HG03575 (cell line): Measurements from ENCODE around the gene APEX2.
"Not testable (repeated sequence)": the region's sequence is repeated elsewhere in the genome, so short reads cannot be mapped to it uniquely, and the experiment has no call there.

ENCODE experiments used
- ATAC-seq: cut with Tn5 transposase; IDR thresholded peaks from one replicate; pipeline ENCODE4 v1.9.1; 2021; ENCODE audit not compliant: unreplicated experiment, insufficient number of reproducible peaks, low FRiP score; ENCODE audit errors: extremely low read depth

APEX2 gene, protein sequence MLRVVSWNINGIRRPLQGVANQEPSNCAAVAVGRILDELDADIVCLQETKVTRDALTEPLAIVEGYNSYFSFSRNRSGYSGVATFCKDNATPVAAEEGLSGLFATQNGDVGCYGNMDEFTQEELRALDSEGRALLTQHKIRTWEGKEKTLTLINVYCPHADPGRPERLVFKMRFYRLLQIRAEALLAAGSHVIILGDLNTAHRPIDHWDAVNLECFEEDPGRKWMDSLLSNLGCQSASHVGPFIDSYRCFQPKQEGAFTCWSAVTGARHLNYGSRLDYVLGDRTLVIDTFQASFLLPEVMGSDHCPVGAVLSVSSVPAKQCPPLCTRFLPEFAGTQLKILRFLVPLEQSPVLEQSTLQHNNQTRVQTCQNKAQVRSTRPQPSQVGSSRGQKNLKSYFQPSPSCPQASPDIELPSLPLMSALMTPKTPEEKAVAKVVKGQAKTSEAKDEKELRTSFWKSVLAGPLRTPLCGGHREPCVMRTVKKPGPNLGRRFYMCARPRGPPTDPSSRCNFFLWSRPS

DNA sequence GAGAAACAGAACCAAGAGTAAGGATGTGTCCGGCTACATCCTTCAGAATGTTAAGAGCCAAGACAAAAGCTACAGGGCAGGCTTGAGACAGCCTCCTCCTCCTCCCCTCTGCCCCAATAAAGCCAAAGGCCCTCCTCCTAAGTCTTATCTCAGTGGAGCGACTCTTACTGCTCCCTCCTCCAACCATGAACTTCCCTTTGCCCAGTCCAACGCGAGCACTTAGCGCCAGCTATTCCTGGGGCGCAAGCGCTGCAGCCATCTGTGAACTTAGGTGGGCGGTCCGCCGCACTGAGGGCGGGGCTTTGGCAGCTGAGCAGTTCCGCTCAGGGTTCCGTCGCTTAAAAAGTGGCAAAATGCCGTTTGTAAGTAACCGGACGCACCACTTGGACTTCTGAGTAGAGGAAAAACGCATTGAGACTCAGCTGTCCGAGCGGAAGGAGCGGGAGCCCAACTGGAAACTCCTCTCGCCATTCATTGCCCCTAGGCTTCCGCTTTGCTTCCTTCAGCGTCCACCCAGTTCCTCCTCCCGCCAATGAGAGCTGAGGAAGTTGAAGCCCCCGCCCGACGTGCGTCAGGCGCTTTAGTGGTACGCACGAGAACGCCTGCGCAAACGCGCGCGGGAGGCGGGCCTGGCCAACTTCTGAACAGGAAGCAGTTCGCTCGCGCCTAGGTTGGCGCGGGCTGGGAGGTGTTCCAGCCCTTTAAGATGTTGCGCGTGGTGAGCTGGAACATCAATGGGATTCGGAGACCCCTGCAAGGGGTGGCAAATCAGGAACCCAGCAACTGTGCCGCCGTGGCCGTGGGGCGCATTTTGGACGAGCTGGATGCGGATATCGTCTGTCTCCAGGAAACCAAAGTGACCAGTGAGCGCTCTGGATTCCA is at the start of gene APEX2:
Gene APEX2, plus strand, starts transcription at position 647 of the 882 bp plus-strand sequence. Its CDS starts 60 bp downstream, at position 707.
- ATAC-seq, result peak; percentile 69

DNA sequence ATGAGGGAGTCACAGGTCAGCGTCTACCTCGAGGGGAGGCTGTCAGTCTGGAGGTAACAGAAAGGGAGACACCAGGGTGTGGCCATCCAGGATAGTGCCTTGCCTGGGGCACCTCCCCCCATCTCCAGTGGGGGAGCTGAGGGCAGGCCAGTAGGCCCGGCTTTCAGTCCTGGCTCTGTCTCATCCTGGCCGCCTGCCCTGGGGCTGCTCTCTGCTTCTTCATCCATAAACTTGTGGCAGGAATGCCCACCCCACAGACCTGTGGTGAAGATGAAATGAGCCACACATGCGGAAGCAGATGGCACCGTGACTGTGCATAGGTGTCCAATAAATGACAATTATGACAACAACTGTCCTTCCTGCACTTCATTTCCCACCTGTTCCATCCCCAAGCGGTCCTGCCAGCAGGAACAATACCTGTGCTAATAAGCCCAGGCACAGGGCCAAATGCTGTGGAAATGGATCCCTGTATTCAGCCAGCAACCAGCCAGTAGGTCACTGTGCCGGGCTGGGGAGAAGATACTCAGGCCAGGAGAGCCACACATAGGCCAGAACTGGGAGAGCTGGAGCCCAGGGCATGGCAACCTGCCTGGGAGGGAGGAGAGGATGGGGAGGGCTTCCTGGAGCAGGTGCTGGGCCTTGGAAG is 49.3 kb upstream of the APEX2 start:
- ATAC-seq, result no peak

DNA sequence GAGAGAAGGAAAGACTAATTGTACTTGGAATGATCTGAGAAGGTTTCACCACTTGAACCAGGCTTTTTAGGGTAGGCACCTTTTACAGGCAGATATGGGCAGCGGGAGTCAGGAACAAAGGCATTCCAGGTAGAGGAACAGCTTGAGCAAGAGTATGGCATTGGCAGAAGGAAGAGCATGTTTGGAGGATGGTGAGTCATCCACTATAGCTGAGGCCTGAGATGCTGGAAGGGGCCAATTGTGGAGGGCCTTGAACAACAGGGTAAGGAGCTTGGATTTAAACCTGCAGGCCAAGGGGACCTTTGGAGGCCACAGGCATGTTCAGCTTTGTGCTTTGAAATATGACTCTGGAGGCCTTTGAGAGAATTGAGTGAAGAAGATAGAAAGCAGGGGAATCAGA is 38.4 kb upstream of the APEX2 start:
- ATAC-seq, result no peak

DNA sequence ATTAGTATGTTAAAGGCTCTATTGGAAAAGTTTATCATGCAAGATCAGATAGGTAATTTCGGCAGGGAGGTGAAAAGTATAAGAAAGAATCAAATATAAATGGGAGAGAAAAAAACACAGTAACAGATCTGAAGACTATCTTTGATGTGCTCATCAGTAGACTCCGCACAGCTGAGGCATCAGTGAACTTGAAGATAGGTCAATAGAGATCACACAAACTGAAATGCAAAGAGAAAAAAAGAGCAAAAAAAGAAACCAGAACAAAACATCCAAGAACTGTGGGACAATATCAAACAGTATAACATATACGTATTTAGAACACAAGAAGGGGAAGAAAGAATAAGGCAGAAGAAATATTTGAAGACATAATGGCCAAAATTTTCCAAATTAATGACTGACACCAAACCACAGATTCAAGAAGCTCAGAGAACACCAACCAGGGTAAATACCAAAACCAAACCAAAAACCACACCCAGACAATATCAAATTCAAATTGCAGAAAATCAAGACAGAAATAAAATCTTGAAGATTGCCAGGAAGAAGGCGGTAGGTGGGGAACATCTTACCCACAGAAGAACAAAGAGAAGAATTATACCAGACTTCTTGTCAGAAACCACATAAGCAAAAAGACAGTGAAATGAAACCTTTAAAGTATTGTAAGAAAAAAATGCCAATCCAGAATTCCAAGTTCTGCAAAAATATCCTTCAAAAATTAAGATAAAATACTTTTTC is 35.2 kb upstream of the APEX2 start:
- no peak for ATAC-seq

DNA sequence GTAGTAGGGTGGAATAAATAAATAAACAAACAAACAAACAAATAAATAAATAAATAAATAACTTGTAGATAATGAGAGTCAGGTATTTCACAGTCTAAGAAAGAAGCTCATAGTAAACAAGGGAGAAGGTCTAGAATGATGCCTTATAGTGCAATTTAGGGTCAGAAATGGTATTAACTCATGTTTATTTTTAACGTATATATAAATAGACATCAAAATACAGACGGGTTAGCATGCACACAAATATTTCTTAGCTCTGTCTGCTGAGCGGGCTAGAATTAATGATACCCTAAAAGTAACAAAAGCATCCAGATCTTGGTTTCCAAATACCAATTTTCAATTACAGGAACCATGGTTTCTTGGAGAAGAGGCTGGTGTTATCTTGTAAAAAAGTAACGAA is 22.8 kb upstream of the APEX2 start:
- ATAC-seq, result no peak

DNA sequence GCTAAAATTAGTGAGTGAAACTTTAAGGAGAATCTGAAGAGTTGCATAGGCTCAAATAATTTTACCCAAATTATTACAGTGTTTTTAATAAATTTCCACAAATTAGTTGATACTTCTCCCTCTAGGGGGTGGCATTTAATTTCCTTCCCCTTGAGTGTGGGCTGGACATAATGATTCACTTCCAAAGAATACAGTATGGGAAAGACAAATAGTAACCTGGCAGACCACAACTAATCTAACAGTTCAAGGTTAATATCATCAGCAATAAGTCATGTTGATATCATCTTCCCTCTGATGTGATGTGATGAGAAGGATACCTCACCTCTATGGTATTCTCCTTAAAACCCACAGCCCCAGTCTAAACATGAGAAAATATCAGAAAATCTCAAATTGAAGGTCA is 21.7 kb upstream of the APEX2 start:
- ATAC-seq, result no peak

DNA sequence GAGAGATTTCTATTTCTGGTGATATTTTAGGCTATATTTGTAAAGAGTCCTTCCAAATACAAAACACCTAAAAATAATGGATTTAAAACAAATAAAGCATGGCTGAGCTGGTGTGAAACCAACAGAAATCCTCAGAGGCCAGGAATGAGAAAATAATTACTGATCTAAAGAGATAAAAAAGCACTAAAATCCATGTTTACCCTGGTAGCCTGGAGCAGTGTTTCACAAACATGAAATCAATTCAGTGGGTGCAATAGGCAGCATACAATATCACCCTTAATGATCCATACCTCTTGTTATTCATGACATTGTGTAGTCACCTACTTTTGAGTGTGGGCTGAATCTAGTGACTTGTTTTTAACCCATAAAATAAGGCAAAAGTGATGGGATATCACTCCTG is 20.7 kb upstream of the APEX2 start:
- no peak for ATAC-seq

DNA sequence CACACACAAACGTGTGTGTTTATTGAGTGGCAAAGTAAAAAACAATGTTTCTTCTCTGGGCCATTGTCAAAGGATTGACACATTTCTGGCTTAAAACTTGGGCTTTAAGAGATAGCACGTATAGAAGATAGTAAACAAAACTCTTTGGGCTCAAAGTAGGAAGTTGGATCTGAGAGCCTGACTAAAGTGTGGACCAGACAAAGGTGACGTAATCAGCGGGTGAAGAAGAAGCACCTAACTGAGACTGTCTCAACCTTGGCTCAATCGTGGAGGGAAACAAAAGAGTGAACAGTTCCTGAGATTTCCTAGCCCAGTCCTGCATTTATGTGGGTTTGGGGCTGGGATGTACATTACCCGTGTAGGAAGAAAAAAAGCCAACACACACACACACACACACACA is 19.8 kb upstream of the APEX2 start:
- ATAC-seq, result no peak

DNA sequence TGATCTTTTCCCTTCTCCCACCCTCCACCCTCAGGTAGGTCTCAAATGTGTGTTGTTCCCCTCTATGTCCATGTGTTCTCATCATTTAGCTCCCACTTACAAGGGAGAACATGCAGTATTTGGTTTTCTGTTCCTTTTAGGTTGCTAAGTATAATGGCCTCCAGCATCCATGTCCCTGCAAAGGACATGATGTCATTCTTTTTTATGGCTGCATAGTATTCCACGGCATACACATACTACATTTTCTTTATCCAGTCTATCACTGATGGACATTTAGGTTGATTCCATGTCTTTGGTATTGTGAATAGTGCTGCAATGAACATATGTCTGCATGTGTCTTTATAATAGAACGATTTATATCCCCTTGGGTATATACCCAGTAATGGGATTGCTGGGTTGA is 16.9 kb upstream of the APEX2 start:
- not testable (repeated sequence) for ATAC-seq

DNA sequence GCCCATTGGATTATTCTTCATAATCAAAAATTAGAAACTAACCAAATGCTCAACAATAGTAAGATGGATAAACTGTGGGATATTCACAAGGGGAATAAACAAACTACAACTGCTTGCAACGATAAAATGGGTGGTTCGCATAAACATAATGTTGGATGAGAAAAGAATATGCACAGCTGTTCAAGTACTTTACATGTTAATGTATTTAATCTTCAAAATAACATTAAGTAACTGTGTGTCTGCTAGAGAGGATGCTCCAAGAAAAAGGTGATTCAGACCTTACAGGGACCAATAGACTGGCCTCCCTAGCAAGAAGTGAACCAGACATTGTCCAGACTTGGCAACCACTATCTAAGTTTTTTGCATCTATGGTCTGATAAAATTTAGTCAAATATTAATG is 8.5 kb upstream of the APEX2 start:
- no peak for ATAC-seq

DNA sequence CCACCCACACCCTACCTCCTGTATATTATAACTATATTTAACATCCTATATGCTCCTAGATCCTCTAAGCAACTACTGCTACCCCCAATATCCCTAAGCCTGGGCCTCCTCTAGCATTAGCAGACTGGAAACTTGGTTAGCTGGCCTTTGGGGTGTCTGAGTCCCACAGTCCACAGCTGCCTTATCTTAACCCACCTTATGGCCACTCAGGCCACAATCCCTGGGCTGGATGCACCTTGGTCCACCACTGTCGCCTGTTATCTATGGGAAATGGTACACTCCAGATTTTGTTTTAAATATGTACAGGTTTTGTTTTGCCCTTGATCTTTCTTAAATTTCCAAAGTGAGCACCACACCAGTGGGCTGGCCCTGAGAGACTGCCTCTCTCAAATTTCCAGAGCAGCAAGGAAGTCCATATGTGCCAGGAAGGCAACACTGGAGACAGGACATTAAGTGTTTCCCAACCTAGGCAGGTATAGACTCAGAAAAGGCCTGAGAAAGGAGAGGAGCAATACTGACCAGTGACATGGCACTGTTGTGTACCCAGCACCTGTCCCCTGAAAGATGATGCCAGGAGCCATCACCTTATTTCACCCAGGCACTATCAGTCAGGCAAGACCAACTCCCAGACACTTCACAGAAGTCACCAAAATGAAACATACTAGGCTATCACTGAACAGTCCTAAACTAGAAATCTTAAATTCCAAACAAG is 7.1 kb upstream of the APEX2 start:
- ATAC-seq, result no peak

DNA sequence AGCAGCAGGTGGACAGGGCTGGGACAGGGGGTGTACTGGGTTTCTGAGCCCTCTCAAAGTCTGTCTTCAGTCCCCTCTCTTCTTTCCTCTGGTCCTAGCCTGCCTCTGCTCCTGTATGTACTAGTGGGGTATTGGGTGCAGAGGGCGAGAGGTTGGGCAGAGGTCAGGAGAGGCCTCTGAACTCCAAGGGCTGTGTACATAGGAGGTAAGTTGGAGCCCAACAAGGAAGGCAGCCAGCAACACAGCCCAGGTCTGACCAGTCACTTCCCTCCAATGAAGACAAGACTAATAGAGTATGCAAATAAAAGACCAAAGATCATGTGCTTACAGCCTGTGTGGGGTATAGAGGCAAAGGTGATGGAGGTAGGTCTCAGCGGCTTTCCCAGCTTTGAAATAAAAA is 6.1 kb upstream of the APEX2 start, which contains the start of gene PFKFB1:
Gene PFKFB1, minus strand, starts transcription at position 90 of the 400 bp plus-strand sequence. CDS start 181 bp downstream, outside the sequence.
- no peak for ATAC-seq

DNA sequence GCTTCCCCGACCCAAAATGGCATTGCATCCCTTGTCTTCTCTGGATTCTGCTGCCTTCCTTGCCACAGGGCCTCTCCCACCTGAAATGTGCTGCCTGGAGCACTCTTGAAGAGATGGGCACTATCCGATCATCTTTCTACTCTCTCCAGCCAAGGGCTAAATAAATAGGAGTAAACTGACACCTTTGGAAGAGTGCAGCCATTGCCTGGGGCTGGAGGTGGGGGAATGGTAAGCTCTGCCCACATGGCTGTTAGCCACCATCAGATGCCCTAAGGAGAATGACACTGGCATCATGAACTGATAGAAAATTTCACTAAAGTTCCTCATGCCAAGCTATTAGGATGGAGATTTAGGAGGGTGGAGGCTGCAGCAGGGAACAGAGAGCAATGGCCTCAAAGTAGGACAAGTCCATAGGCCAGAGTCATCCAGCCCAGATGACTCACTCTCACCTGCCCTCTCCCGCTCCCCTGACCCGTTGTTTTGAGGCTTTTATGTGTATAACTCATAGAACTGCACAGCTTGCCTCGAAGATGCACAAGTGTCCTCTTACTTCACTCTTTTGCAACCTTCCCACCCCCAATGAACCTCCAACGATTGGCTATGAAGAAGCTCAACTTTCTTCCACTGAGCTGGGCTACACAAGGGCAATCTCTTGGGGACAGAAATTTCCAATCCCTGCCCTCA is 5.4 kb upstream of the APEX2 start:
- no peak for ATAC-seq

DNA sequence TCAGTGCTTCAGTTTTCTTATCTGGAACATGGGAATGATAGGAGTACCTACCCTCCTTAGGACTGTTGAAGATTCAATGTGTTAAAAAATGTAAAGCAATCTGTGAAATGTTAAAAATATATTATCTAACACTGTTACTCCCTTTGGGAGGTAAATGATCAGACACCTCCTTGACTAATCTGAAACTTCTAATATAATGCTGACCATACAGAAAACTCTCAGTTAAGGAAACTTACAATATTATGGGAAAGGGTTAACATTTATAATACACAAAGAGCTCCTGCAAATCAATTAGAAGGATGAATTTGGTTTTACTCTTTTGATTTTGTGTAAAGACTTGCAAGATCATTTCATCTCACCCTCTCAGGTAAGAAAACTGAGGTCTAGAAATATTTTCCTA is 4.5 kb upstream of the APEX2 start:
- ATAC-seq, result no peak

DNA sequence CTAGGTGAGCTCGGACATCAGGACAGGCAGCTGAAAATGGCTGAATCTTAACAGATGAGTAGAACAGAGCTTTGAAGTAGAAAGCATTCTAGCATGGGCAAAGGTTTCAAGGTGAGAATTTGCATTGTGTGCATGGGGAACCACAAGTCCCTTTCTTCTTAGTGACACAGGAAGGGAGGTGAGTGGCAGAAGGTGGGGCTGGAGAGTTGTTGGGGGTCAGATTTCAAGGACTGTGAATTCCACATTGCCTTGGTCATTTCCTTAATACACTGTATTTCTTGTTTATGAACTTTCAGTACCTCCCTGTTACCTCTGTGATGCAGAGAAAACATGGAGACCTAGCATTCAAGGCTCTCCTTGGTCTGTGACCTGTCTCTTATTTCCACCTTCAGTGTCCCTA is 4.1 kb downstream of the APEX2 start:
- ATAC-seq, result no peak

DNA sequence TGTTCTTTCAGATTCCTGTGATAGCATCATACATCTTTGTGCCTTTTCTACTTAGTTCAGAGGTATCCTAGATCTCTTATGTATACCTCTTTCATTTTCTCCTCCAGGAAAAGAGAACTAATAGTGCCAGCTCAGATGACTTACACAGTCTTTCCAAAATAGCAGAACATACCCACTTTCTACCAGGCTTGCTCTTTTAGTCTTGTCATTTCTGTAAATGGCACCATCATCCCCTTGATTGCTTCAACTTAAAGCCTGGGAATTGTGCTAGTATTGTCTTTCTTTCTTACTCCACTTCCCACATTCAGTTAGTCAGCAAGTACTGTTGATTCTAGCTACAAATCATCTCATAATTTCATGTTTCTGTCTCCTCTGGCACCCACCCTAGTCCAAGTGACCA is 5.1 kb downstream of the APEX2 start:
- no peak for ATAC-seq

DNA sequence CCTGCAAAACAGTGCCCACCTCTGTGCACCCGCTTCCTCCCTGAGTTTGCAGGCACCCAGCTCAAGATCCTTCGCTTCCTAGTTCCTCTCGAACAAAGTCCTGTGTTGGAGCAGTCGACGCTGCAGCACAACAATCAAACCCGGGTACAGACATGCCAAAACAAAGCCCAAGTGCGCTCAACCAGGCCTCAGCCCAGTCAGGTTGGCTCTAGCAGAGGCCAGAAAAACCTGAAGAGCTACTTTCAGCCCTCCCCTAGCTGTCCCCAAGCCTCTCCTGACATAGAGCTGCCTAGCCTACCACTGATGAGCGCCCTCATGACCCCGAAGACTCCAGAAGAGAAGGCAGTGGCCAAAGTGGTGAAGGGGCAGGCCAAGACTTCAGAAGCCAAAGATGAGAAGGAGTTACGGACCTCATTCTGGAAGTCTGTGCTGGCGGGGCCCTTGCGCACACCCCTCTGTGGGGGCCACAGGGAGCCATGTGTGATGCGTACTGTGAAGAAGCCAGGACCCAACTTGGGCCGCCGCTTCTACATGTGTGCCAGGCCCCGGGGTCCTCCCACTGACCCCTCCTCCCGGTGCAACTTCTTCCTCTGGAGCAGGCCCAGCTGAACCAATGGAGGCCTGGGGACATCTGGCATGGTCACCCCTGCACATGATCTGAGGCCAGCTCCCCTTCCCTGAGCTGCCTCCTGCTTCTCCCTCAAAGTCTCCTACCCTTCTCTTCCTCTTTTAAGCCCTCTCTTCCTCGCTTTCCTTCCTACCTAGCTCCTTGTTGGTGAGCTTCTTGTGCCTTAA is 6.9 kb downstream of the APEX2 start:
- no peak for ATAC-seq
